DLD1 (cell line): ENCODE results near the gene PYGM.

Source experiments
- in situ Hi-C: cut with HindIII; loops from 2 replicates; pipeline ENCODE4 v1.10.0; 2017; ENCODE audit warnings: low sequenced_read_pairs

PYGM gene

DNA sequence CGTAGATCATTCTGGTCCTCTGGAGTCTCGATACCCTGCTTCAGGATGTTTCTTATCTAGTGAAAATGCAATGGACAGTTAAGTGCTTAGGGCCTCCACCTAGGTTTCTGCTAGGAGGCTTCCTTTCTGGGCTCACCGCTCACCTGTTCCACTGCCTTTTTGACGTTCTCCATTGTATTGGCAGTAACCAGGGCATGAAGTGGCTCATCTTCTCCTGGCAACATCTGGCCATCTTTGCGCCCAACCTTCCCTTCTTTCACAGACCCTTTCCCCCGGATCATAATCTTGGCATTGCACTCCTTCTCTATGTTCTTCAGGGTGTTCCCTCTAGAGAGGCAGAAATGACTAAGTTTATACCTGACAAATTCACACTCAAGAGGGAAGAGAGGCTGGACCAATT lies 9.5 kb upstream of the PYGM start:
- in situ Hi-C loops = loop anchor here (10.0 kb wide), 1 partner anchor 54 kb away; no protein-coding TSS in a partner anchor

DNA sequence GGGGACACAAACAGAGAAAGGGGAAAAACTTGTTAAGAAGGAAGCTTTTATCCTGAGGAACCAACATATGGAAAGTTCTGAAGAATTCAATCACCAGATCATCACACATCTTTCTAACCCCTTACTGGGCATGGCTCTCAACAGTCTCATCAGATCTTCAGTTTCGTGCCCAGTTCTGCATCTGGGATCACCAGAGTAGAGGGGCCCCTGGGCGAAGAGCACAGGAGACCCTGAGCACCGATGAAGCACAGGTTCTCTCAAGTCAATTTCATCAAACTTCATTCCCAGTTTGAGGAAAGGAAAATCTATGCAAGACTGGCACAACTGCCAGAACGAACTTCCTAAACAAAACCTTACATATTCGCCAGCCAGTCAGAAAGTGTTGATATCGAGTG lies 8.5 kb upstream of the PYGM start:
- in situ Hi-C loops = loop anchor here (10.0 kb wide), 1 partner anchor 53 kb away; no protein-coding TSS in a partner anchor

DNA sequence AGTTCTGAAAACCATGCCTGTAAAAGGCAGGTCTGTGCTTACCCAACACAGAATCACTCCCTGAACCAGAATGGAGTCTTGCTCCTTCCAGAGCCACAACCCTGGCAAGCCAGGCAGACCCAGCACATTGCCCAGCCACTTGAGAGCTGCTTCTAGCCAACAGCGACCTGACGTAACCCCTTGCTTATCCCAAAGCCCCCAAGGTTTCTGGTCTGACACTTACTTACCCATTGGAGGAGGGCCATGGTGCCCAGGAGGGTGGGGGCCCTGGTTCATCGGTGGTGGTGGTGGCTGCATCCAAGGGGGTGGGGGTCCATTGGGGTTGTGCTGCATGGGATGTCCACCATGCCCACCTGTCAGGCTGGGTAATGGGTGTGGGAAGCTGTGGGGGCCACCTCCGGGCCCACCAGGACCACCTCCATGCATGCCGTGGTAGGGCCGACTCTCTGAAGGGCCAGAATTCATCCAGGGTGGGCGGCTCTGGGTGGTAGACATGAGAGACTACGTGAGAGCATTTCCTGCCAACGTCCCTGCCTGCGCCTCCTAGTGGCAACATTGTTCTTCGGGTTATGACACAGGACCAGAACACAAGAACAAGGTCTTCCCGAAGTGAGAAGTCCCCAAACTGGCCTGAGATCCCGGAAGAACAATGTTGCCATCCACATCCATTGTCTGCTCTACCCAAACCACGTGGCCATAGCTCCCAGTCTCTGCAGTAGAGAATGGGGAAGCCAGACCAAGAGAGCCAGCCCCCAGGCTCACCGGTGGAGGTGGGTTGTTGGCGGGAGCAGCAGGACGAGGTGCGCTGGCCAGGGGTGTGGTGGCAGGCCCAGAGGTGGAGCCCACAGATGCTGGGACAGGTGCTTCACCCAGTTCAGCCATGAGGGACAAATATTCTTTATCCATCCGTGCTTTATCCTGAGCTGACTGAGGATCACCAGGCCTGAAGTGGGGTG lies 7.8 kb upstream of the PYGM start:
- in situ Hi-C loops = loop anchor here (10.0 kb wide), 1 partner anchor 53 kb away; no protein-coding TSS in a partner anchor

DNA sequence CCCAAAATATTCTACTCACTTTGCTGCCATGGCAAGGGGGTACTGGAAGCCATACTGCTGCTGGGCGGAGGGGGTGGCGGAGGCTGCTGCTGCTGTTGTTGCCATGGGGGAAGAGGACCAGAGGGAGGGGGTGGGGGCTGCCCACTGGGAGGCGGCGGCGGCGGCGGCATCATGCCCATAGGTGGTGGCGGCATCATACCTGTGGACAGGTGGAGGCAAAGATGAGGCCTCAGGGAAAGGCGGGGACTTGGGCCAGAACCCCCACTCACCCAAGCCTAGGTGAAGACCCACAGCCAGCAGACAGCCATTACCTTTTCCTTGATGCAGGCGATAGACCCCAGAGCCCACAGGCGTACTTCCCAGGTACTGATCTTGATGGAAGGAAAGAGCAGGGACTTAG lies 7.1 kb upstream of the PYGM start:
- in situ Hi-C loops = loop anchor here (10.0 kb wide), 1 partner anchor 52 kb away; no protein-coding TSS in a partner anchor

DNA sequence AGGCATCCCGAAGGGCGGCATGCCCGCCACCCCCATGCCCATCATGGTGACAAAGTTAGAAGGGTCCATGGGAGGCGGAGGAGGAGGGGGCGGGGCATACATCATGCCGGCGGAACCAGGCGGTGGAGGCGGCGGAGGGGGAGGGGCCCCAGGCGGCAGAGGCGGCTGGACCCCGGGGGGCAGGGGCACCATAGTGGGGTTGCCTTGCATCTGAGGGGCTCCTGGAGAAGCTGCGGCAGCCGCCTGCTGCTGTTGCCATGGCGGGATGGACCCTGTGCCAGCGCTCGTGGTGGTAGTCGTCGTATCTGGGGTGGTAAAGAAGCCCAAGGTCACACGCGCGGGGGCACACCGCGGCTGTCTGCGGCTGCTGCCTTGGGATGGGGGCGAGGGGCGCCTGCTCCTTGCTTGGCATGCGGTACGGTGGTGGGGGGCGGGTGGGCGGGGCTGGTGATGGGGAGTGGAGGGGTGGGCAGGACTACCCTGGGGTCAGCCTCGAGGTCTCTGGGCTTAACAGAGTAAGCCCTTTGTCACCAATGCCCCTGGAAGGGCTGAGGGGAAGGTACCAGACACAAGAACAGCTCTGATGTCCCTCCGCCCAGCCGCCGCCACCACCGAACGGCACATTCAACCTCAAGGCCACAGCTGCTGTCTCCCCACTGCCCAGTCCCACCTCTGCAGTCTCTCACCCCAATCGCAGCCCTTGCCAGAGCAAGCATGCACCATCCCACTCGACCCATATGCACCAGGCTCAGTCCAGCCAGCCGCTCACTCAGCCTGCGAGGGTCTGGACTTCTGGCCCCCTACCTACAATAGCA lies 6.3 kb upstream of the PYGM start:
- in situ Hi-C loops = loop anchor here (10.0 kb wide), 1 partner anchor 51 kb away; no protein-coding TSS in a partner anchor

DNA sequence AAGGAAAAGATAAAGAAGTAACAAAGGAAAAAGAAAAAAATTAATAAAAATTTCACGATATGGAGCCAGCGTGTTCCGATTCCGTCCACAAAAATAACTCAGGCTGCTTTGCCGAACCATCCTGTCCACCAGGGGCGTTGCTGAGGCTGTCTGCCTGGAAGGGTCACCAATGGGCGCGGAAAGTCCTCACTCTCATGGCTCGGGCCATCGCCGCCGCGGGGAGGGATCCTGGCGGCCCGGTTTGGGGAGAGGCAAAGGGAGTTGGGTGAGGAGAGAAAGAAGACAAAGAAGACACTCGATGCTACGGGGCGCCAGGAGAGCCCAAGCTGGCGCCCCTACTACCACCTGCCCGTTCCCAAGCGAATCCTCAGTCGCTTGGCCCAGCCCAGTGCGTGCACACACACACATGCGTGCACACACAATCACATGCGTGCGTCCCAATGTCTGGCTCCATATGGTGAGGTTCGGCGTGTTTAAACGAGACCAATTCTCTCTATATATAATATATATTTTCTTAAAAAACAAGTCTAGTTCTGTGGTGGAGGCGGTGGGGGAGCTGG lies 5.6 kb upstream of the PYGM start:
- in situ Hi-C loops = loop anchor here (10.0 kb wide), 1 partner anchor 51 kb away; no protein-coding TSS in a partner anchor

DNA sequence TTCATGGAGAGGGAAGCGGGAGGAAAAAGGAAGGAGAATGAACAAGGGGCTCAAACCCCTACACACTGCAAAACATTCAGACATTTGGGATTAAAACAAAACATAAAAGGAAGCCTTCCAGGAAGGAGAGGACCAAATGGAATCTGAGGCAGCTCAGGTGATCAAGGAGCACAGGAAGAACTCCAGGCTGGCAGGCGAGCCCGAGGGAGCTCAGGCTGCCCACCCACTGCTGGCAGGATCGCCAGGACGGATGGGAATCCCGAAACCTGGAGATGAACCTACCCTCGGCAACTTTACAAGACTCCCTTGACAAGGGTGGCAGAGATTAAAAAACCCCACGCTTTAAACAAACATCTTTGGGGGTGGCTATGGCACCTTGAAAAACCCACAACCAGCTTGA lies 5.0 kb upstream of the PYGM start:
- in situ Hi-C loops = loop anchor here (10.0 kb wide), 1 partner anchor 50 kb away; no protein-coding TSS in a partner anchor

DNA sequence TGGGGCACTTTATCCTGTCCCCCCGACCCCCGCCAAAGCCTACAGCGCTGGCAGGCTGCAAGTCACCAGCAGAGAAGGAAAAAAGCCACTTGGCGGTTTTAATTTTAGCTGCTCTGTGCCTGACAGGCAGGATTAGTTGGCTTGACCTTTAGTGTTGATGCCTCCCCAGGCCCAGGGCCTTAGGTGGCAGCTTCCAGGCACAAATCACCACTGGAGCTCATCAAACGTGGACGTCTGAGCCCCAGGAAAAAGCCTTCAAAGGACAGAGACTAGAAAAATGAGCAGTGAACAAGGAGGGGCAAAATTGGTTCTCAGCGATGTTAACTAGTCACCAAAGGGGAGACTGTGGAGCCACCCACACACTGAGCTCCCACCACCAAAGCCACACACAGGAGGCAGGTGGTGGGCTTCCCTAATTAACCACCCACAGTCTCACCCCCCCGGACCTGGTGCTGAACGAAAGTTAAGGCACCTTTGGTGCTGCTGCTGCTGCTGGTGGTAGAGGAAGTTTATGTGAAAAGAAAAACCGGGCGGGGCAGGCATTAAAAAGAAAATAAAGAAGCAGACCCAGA lies 4.4 kb upstream of the PYGM start:
- in situ Hi-C loops = loop anchor here (10.0 kb wide), 1 partner anchor 49 kb away; no protein-coding TSS in a partner anchor

DNA sequence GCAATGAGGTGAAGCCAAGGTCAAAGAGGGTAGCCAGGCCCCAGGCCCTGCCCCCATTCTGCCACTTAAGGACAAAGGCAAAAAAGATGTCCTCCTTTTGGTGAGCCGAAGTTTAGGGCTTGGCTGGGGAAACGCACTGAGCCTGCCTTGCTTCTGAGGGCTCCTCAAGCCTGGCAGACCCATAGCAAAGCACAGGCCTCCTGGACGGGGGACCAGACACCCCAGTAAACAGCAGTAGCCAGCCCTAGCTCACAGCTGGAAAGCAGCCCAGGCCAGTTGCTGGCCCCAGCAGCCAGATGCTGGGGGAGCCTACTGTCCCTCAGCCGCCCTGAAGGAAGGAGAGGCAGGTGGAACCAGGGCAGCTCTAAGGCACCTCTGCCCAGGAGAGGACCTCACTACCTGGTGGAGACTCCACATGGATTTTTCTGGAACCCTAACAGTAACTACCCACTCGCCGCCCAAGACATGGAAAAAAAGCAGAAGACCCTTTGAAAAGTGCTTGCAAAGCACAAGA lies 3.8 kb upstream of the PYGM start:
- in situ Hi-C loops = loop anchor here (10.0 kb wide), 1 partner anchor 49 kb away; no protein-coding TSS in a partner anchor

DNA sequence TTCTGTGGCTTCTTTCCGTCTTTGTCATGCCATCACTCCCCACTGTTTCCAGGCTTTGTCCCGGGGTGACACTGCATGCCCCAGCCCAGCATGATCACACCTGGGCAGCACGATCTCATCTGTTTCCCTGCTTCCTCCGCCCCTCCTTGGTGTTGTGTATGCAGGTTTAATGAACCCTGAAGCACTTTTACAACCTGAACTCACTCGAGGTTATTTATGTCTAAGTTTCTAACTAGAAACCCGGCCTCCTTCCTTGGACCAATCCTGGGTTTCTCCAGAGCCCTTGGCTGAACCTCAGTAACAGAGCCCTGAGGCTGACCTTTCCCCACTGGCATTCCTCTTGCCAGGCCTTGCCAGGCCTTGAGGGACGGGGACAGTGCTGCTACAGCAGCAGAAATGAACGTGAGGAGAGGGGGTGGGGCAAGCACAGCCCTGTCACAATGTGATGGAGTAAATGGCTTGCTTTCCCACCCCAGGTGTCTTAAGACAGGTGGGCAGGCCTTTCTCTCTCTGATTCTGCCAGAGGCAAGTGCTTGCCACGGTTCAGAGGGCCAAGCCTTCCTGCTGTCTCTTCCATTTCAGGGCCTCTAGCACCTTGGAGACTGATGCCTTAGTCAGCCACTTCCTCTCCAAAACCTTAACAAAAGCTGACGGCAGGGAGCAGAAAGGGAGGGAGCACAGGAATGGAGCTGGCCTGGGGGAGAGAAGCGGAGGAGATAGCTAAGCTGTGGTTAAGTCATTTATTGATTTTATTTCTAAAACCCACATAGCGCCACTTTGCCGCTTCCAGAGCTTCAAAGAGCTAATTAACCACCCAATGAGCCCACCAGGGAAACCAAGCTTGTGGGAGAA lies 3.1 kb upstream of the PYGM start:
- in situ Hi-C loops = loop anchor here (10.0 kb wide), 1 partner anchor 48 kb away; no protein-coding TSS in a partner anchor

DNA sequence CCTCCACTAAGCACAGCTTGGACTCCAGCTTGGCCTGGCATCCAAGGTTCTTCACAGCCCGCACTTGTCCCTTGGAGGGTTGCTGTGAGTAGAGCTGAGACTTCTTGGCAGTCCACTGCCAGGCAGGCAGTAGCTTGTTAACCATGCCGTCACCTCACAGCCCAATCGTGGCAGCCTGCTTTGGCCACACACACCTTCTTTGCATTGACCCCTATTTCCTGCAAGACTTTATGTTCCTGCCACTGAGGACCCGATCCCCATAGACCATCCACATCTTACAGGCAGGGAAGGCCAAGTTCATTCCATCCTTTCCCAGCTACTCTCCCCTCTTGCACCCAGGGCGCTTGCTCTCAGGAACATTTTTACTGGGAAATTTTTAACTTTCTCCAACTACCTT lies 2.5 kb upstream of the PYGM start:
- in situ Hi-C loops = loop anchor here (10.0 kb wide), 1 partner anchor 47 kb away; no protein-coding TSS in a partner anchor

DNA sequence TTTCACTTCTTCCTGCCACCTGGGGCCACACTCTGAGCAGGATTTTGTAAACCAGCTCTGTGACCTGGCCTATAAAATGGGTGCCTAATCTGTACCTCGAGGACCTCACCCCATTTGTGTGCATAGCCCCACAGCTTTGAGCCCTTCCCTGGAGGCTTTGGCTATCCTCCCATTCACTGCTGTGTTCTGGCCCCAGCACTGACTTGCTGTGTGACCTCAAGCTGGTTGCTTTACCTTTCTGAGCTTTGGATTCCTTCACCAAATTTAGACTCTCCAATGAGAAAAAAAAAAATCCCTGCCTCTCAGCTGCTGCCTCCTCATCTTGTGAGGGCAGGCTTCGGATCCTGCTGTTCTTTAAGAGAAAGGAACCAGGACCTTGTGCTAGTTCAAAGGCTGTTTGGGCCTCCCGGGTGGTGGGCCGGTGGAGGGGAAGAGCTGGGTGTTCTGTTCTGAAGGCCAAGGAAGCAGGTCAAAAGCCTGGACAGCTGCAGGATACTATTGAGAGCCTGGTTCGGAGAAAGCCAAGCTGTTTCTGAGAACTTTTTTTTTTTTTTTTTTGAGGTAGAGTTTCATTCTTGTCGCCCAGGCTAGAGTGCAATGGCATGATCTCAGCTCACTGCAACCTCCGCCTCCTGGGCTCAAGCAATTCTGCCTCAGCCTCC lies 1.1 kb upstream of the PYGM start:
- in situ Hi-C loops = loop anchor here (10.0 kb wide), 1 partner anchor 46 kb away; no protein-coding TSS in a partner anchor

DNA sequence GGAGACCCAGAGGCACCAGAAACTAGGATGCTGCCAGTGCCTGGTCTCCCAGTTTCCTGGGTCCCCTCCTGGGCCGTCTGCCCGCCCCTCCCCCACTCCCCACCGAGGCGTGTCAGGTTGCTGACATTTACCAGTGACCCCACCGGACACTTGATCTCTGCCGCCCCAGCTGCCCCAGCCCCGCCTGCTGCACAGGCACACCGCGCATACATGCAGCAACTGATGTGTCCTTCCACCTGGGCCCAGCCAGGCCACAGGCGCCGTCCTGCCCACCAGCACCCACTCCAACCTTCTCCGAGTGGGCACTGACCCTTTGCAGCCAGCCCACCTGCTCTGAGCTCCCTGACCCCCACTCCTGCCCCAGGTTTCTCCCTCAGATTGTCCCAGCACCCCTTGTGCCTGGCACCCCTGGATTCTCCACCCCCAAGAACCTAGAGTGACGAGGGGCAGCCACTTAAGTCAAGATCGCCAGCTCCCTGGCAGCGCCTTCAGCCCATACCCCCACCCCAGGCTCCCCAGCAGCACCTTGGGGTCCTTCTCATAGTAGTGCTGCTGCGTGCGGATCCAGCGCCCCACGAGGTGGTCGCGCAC lies 548 bp downstream of the PYGM start:
- in situ Hi-C loops = no loop called here

DNA sequence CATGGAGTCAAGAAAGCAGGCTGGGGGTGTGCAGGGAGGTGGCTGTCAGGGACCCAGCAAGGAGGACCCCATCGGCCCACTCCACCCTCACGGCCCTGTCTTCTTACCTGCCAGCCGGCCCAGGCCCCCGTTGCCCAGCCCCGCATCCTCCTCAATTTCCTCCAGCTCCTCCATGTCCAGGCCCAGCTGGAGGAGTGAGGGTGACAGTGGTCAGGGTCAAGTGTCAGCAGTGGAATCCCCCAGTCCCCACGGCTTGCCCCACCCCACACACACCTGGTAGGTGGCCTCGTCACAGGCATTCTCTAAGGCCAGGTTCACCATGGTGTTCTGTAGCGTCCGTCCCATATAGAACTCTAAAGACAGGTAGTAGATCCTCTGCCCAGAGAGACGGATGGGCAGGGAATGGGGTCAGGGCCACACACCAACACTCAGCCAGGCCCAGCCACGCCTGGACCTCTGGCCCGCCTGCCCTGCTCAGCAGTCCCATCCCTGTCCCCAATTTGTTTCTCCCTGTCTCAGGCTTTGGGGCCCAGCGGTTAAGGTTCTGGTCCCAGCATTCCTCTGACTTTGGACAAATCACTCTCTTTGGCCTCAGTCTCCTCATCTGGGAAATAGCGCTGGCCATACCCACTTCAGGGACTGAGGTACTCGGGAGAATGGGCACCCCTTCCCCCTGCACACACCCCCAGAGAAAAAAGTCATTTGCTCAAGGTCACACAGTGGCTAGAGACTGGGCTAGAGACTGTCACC lies 1.3 kb downstream of the PYGM start:
- in situ Hi-C loops = no loop called here

DNA sequence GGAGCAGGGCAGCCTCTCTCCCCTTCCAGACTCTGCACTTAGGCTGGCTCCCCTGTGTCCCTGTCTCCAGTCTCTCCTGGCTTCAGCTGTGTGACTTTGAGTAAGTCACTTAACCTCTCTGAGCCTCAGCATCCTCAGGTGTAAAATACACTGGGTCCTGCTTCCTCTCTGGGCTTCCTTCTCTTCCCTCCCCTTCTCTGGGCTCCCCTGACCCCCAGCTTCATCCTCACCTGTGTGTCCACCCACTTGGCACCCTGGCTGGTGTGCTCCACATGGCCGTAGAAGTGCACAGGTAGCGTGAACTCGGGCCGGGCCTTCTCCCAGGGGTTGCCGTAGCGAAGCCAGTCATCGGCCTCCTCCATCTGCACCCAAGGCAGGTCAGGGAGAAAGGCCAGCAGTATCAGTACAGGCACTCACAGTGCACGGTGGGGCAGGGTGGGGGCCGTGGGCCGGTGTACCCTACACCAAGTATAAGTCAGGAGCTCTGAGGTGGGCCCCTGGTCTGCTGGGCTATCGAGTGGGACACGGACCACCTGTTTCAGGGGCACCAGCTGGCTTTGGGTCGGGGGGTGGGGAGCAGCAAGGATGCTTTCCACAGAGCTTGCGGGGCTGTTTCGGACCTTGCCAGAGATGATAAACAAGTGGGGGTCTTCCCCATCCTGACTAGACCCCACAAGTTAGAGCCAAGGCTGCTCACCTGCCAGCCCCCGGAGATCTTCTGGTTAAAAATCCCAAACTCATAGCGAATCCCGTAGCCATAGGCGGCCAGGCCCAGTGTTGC lies 2.0 kb downstream of the PYGM start:
- in situ Hi-C loops = no loop called here

DNA sequence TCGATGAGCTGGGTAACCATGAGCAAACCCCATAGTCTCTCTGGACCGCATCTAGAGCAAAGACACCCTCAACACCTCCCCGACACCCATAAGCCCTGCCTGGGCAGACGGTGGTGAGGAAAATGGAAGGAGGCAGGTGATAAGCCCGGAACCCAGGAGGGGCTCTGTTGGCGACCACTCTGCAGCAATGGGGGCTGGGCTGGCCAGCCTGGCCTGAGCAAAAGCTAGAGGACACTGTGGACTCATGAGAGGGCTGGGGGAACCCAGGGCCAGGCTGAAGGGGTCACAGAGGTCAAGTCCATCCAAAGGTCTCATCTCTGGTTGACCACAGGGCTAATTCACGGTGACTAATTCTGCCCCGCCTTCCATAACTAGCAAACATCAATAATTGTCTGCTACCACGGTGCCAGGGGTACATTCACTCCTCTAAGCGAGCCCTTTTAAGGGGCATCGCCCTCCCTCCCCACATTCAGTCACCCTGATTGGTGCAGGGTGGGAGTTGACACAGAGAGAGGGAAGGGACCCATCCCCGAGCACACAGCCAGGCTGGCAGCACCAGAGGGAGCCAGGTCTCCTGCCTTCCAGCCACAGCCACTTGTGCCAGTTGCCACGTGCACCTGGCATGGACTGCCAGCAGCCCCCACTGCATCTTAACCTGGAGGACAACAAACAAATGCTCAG lies 4.0 kb downstream of the PYGM start:
- in situ Hi-C loops = no loop called here
